Endothelial cell of umbilical vein (primary cell): ENCODE measurements around the gene KRTAP5-6. TPM values are rescaled to one million over a fixed set of nuclear protein-coding genes. Genes with fewer than 3 reads are reported as not detected.

Experiments
- BruUV-seq: library from RNA; stranded (reverse); fragments of 400-500 nt; replicated peaks from 2 replicates; lab custom pipeline; 2021; lab: Mats Ljungman, UMichigan
- CTCF ChIA-PET: fragments of 300-600, 350-600 bp; sonication (Branson Sonifier 250); formaldehyde crosslinking; loops from one replicate; lab custom pipeline; 2021; ENCODE audit warnings: antibody characterized with exemption, inconsistent platforms; lab: Charles Lee
- POLR2A ChIA-PET: fragments of 300-600, 350-600 bp; sonication (Branson Sonifier 250); formaldehyde crosslinking; loops from one replicate; lab custom pipeline; 2021; ENCODE audit warnings: antibody characterized with exemption, inconsistent platforms; lab: Charles Lee
- DNase-seq: peaks from one replicate; pipeline ENCODE4 v3.0.0-alpha.2; 2011; ENCODE audit warnings: low read depth, low spot score
- FAIRE-seq: peaks from 2 replicates; lab custom pipeline; 2011; peaks lifted over from hg19 to GRCh38; lab: Jason Lieb, UNC
- H2AFZ ChIP-seq: 2 replicates; pipeline ENCODE4 v1.6.0; 2012; ENCODE audit warnings: low read depth, low read length, control low read depth, inconsistent platforms
- H3K27ac ChIP-seq: 2 replicates; pipeline ENCODE4 v1.5.1; 2011; ENCODE audit warnings: low read depth, mild to moderate bottlenecking, control low read depth, low read length, moderate library complexity; ENCODE audit not compliant: insufficient read depth
- H3K27me3 ChIP-seq, 2 experiments: 2 replicates each; pipeline versions ENCODE4 v1.6.0 to v1.6.1; 2011; ENCODE audit warnings: low read length in 2 of 2, mixed read lengths in 1 of 2; ENCODE audit not compliant: control insufficient read depth in 2 of 2, insufficient read depth in 2 of 2
- H3K36me3 ChIP-seq, 2 experiments: 2 replicates in 1 of 2; 3 replicates in 1 of 2; pipeline ENCODE4 v1.5.1; 2011; ENCODE audit warnings: low read length in 2 of 2, mild to moderate bottlenecking in 1 of 2, moderate library complexity in 1 of 2; ENCODE audit not compliant: control insufficient read depth in 2 of 2, insufficient read depth in 2 of 2; ENCODE audit errors: extremely low read depth in 1 of 2
- H3K4me1 ChIP-seq: 3 replicates; pipeline ENCODE4 v1.5.1; 2011; ENCODE audit warnings: mild to moderate bottlenecking, low read length; ENCODE audit not compliant: control insufficient read depth, insufficient read depth; ENCODE audit errors: extremely low read depth
- H3K4me2 ChIP-seq: 2 replicates; pipeline ENCODE4 v1.6.1; 2011; ENCODE audit warnings: low read length, control low read depth, mixed read lengths; ENCODE audit not compliant: insufficient read depth
- H3K4me3 ChIP-seq, 3 experiments: fragments of 200-600 bp in 1 of 3; sonication (generic), shearing (Covaris generic) in 1 of 3; replicated peaks in 1 of 3; 2 replicates each; pipeline ENCODE4 v1.5.1; 2011 to 2016; ENCODE audit warnings: control low read depth in 3 of 3, low read length in 3 of 3, mild to moderate bottlenecking in 2 of 3, inconsistent platforms in 1 of 3, low read depth in 1 of 3, moderate library complexity in 1 of 3; ENCODE audit not compliant: insufficient read depth in 1 of 3
- H3K79me2 ChIP-seq: 2 replicates; pipeline ENCODE4 v1.6.0; 2012; ENCODE audit warnings: low read length, inconsistent platforms; ENCODE audit not compliant: control insufficient read depth, insufficient read depth
- H3K9ac ChIP-seq: replicated peaks from 2 replicates; pipeline ENCODE3; 2011; ENCODE audit warnings: low read length, control low read depth; ENCODE audit not compliant: insufficient read depth; ENCODE audit errors: extremely low read depth
- H3K9me1 ChIP-seq: replicated peaks from 3 replicates; pipeline ENCODE4 v1.6.0; 2011; ENCODE audit warnings: mild to moderate bottlenecking, low read length; ENCODE audit not compliant: control insufficient read depth, insufficient read depth; ENCODE audit errors: extremely low read depth
- H3K9me3 ChIP-seq: replicated peaks from 2 replicates; pipeline ENCODE4 v1.5.1; 2012; ENCODE audit warnings: low read length, inconsistent platforms; ENCODE audit not compliant: control insufficient read depth, insufficient read depth
- H4K20me1 ChIP-seq: replicated peaks from 2 replicates; pipeline ENCODE3; 2011; ENCODE audit warnings: mild to moderate bottlenecking, low read length; ENCODE audit not compliant: control insufficient read depth, insufficient read depth; ENCODE audit errors: extremely low read depth
- EZH2 ChIP-seq: IDR thresholded peaks from 2 replicates; pipeline ENCODE4 v1.6.1; 2012; ENCODE audit warnings: borderline replicate concordance, low read depth, mild to moderate bottlenecking, moderate library complexity, low read length, inconsistent platforms; ENCODE audit not compliant: severe bottlenecking
- FOS ChIP-seq: IDR thresholded peaks from 2 replicates; pipeline ENCODE4 v1.6.1; 2011; ENCODE audit warnings: mild to moderate bottlenecking, low read length, moderate library complexity, borderline replicate concordance; ENCODE audit not compliant: insufficient read depth
- GATA2 ChIP-seq: IDR thresholded peaks from 2 replicates; pipeline ENCODE4 v1.7.0; 2011; ENCODE audit warnings: low read depth, mild to moderate bottlenecking, moderate library complexity, mixed read lengths, low read length; ENCODE audit not compliant: insufficient read length, insufficient read depth
- JUN ChIP-seq: IDR thresholded peaks from 2 replicates; pipeline ENCODE4 v1.6.1; 2011; ENCODE audit warnings: borderline replicate concordance, low read depth; ENCODE audit not compliant: insufficient read length, insufficient read depth
- MYC ChIP-seq: IDR thresholded peaks from one replicate; pipeline ENCODE4 v1.6.1; 2011; ENCODE audit warnings: mild to moderate bottlenecking, low read depth, low read length
- POLR2A ChIP-seq: IDR thresholded peaks from 2 replicates; pipeline ENCODE4 v1.6.1; 2012; ENCODE audit warnings: low read depth, mild to moderate bottlenecking, control low read depth, low read length
- POLR2AphosphoS5 ChIP-seq: IDR thresholded peaks from 2 replicates; pipeline ENCODE4 v1.6.1; 2012; ENCODE audit warnings: low read depth, mild to moderate bottlenecking, control low read depth, low read length, moderate library complexity; ENCODE audit not compliant: insufficient read depth
- dilution Hi-C: fragments of 300-500 bp; cut with MboI; formaldehyde crosslinking; loops from one replicate; pipeline ENCODE4 v1.15.0; 2019; ENCODE audit warnings: low sequenced_read_pairs; ENCODE audit not compliant: extremely low pct_ligation_motif_present
- intact Hi-C: fragments of 100-400 bp; cut with micrococcal nuclease; formaldehyde crosslinking; loops from one replicate; pipeline ENCODE4 v1.10.0; 2022
- polyA plus RNA-seq, 4 experiments: library from polyadenylated mRNA; depleted of rRNA in 3 of 4; stranded (reverse) in 3 of 4; unstranded in 1 of 4; fragments of >200 nt; gene quantifications; 2 replicates each; pipeline versions ENCODE4 v1.2.1 to v1.2.3, GENCODE V29; 2011 to 2012; ENCODE audit warnings: missing spikeins in 1 of 4
- total RNA-seq: library from RNA; stranded (reverse); gene quantifications from 2 replicates; pipeline ENCODE4 v1.2.3, GENCODE V29; 2021
- TF ChIP-seq, protein P1 (sequence below): IDR thresholded peaks from 2 replicates; pipeline ENCODE4 v1.6.1; 2011; ENCODE audit not compliant: insufficient read depth, insufficient read length
- TF ChIP-seq, protein P2 (sequence below), 2 donors: IDR thresholded peaks; 1 replicate in 1 of 2; 2 replicates in 1 of 2; pipeline ENCODE4 v1.5.1; 2011; ENCODE audit warnings: low read length in 2 of 2, mild to moderate bottlenecking in 2 of 2, moderate library complexity in 2 of 2, control low read depth in 1 of 2, inconsistent platforms in 1 of 2, low read depth in 1 of 2; ENCODE audit not compliant: insufficient read depth in 1 of 2; ENCODE audit errors: extremely low read depth in 1 of 2

KRTAP5-6 gene
- total and polyA plus RNA-seq, 2 donors (not counting 3 experiments of a cell fraction or from before 2014, with no cell fraction given) = not detected

DNA sequence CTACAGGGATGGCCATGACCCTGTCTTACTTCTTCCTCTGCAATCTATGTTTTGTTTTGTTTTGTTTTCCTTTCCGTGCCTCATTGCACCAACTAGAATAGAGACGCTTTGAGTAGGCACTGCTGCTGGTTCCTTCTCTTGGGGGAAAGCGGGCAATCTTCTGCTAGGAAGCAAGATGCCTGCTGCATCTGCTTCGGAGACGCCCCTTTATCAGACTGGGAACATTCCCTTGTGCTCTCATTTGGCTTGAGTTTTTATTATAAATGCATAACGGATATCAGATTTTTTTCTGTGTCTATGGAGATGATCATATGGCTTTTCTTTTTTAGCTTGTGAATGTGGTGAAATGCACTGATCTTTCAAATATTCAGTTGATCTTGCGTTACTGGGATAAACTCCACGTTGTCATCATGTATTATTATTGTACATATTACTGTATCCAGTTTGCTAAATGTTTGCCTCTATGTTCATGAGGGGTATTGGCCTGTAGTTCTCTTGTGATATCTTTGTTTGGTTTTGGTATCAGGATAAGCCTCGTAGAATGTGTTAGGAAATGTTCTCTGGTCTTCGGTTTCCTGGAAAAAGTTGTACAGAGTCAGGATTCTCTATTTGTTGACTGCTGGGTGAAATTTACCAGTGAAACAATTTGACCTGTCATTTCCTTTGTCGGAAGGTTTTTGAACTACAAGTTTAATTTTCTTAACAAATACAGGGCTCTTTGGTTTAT lies 23.4 kb upstream of the KRTAP5-6 start:
- H3K36me3 ChIP-seq = no peaks in the 10 kb centered on the region
- dilution Hi-C loops (no loop called here), intact Hi-C loops (no loop called here)
- ChIA-PET POLR2A (no interaction called here), CTCF (interaction anchor here (2.0 kb wide), 1 partner anchor 20 kb away, joined by 8 read pairs; no protein-coding TSS in a partner anchor)
- no peaks in the 10 kb centered on the region for H3K9me3 ChIP-seq
- H3K4me1 ChIP-seq = no peaks in the 10 kb centered on the region
- H3K9me1 ChIP-seq = no peaks in the 10 kb centered on the region
- peaks cover 19 to 22% of the 10 kb centered on the region in 2 experiments for H3K27me3 ChIP-seq
- no peak overlapping the region for H3K4me2 ChIP-seq
- no peaks in the 10 kb centered on the region for H4K20me1 ChIP-seq
- H3K27ac ChIP-seq = no peak overlapping the region
- no peak overlapping the region for H2AFZ ChIP-seq
- H3K4me3 ChIP-seq = no peak overlapping the region
- no peak for DNase-seq
- FAIRE-seq = no peak
- H3K9ac ChIP-seq = no peak overlapping the region
- H3K79me2 ChIP-seq = no peaks in the 10 kb centered on the region
- TF ChIP-seq, protein P1, sequence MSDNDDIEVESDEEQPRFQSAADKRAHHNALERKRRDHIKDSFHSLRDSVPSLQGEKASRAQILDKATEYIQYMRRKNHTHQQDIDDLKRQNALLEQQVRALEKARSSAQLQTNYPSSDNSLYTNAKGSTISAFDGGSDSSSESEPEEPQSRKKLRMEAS = no peak
- TF ChIP-seq FOS (no peak), EZH2 (no peak), JUN (no peak), GATA2 (no peak), POLR2AphosphoS5 (no peak), POLR2A (no peak), MYC (no peak)
- TF ChIP-seq, protein P2, sequence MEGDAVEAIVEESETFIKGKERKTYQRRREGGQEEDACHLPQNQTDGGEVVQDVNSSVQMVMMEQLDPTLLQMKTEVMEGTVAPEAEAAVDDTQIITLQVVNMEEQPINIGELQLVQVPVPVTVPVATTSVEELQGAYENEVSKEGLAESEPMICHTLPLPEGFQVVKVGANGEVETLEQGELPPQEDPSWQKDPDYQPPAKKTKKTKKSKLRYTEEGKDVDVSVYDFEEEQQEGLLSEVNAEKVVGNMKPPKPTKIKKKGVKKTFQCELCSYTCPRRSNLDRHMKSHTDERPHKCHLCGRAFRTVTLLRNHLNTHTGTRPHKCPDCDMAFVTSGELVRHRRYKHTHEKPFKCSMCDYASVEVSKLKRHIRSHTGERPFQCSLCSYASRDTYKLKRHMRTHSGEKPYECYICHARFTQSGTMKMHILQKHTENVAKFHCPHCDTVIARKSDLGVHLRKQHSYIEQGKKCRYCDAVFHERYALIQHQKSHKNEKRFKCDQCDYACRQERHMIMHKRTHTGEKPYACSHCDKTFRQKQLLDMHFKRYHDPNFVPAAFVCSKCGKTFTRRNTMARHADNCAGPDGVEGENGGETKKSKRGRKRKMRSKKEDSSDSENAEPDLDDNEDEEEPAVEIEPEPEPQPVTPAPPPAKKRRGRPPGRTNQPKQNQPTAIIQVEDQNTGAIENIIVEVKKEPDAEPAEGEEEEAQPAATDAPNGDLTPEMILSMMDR (IDR thresholded peaks at IDR 0.05; ENCODE audit: extremely low read depth in 1 of 2, insufficient read depth in 1 of 2, low read depth in 1 of 2, low read length in 2 of 2) = no peak
- no TSS peak for BruUV-seq
